ENCODE measurements around the gene PLAGL1.

PLAGL1 gene

DNA sequence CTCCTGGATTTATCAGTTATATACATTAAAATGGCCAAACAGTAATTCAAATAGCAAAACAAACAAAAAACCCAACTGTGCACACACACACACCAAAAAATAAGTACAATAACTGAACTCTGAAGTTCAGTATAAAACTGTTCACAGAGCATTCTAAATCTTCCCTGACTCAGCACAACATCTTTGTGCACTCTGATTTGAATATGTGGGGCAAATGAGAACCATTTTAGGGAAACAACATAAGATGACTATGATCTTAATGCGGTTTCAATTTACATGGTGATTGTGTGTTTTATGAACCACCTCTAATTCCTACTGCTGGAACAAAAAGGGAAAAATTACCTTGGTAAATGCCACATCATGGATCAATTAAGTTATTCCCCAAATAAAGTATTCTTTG lies 41.7 kb downstream of the PLAGL1 start:
- Histone ChIP-seq H4K20me1 (ENCODE audit: insufficient read depth) (no peaks in the 10 kb centered on the region), H3K27me3 (ENCODE audit: insufficient read depth, low read depth) (no peaks in the 10 kb centered on the region), H3K9ac (no peak overlapping the region), H3K36me3 (ENCODE audit: insufficient read depth) (no peaks in the 10 kb centered on the region), H3K4me3 (IDR thresholded peaks at IDR 0.05; ENCODE audit: insufficient read depth, low read depth, low read length) (no peak overlapping the region), H3K4me1 (ENCODE audit: low read depth, poor library complexity, severe bottlenecking) (no peaks in the 10 kb centered on the region), H3K4me2 (no peak overlapping the region), H3K27ac (no peak overlapping the region), H2AFZ (ENCODE audit: low read depth) (no peak overlapping the region), H3K79me2 (ENCODE audit: insufficient read depth, low read depth) (no peaks in the 10 kb centered on the region)
- TF ChIP-seq CTCF (conservative IDR thresholded peaks at IDR 0.05; ENCODE audit: low read depth, low read length): no peak

DNA sequence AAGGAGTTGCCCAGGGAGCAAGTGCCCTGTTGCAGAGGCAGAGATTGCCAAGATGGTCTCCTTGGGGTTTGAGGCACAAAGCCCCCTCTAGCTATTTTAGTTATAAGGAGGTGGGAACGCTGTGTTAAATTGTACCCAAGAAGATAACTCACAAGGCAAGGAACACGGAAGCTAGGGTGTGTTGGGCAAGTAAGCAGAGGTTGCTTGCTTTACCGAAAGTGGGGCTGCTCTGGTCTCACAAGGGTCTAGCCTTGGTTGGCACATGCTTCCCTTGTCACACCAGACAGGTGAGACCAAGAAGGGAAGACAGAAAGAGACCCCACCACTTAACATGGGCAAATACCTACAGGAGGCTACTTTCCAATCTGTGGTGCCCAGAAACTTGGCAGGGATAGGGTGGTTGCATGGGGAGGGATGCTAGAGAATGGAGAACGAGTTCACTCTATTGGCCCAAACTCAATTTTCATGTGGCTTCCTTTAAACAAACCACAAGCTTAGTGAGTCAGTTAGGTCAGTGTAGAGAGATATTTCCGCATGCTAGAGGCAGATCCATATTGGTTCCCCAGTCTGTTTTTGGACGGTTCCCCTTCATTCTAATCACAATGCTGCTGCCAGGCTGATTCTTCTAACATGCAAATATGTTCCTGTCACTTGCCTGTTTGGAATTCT lies 42.4 kb downstream of the PLAGL1 start:
- no peaks in the 10 kb centered on the region for H3K27me3 ChIP-seq (ENCODE audit: insufficient read depth, low read depth)

DNA sequence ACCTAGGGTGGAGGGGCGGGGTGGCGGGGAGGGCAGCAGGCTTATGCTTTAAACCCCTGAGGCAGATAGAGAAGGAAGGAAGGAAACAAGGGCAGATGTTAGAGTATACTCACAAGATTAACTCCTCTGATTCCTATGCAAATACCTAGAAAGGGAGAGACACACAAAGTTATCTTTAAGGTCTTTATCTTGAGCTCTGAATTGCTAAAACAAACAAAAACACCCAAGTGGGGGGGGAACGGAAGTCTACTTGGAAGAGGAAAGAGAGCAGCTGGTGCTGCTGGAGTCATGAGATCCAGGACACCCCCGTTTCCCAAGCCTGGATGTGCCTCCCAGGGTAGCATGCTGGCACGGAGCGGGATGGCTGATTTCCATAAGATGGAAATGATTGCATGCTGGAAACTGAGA lies 43.4 kb downstream of the PLAGL1 start:
- H3K27me3 ChIP-seq (ENCODE audit: insufficient read depth, low read depth): no peaks in the 10 kb centered on the region

More for the DNA sequence above, 42.4 kb downstream of the PLAGL1 start:
- no peak overlapping the region for H3K4me2 ChIP-seq
- no peak overlapping the region for H3K27ac ChIP-seq
- no peaks in the 10 kb centered on the region for H3K4me1 ChIP-seq (ENCODE audit: low read depth, poor library complexity, severe bottlenecking)
- H3K4me3 ChIP-seq (IDR thresholded peaks at IDR 0.05; ENCODE audit: insufficient read depth, low read depth, low read length): no peak overlapping the region
- H3K36me3 ChIP-seq (ENCODE audit: insufficient read depth): no peaks in the 10 kb centered on the region
- H2AFZ ChIP-seq (ENCODE audit: low read depth): no peak overlapping the region
- H3K9ac ChIP-seq: no peak overlapping the region
- TF ChIP-seq CTCF (conservative IDR thresholded peaks at IDR 0.05; ENCODE audit: low read depth, low read length): no peak
- no peaks in the 10 kb centered on the region for H3K79me2 ChIP-seq (ENCODE audit: insufficient read depth, low read depth)
- no peaks in the 10 kb centered on the region for H4K20me1 ChIP-seq (ENCODE audit: insufficient read depth)

DNA sequence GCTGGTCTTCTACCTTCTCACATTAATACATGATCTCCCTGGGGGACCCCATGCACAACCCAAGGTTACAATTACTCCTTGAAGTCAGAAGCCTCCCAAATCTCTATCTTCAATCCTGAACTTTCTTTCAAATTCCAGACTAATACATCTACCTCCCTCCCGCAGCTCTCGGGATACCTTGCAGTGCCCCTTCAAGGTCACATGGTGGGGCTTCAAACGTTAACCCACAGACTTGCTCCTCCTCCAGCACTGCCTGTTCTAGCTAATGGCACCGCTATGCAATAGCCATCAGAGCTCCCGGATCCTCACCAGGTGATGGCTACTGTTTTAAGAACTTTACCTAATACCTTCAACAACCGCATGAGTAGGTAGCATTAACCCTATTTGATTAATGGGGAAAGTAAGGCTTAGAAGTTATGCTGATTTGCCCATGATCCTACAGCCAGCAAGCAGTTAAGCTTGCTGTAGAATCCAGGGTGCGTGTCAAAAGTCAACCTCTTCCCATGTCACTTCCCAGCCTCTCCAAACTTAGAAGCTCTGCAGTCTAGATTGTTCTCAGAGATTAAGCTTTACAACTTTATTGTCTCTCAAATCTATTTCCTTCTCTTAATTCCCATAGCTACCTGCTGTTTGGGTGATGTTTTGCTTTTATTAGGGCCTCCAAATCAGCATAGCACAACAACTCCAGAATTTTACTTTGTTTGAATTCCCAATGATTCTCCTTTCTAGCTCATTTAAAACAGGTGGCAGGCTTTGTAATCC lies 44.7 kb downstream of the PLAGL1 start:
- Histone ChIP-seq H3K36me3 (ENCODE audit: insufficient read depth) (no peaks in the 10 kb centered on the region), H4K20me1 (ENCODE audit: insufficient read depth) (no peaks in the 10 kb centered on the region), H3K4me1 (ENCODE audit: low read depth, poor library complexity, severe bottlenecking) (no peaks in the 10 kb centered on the region), H3K27me3 (ENCODE audit: insufficient read depth, low read depth) (no peaks in the 10 kb centered on the region), H3K9ac (no peak overlapping the region), H3K79me2 (ENCODE audit: insufficient read depth, low read depth) (no peaks in the 10 kb centered on the region), H3K4me3 (IDR thresholded peaks at IDR 0.05; ENCODE audit: insufficient read depth, low read depth, low read length) (no peak overlapping the region), H3K27ac (no peak overlapping the region), H2AFZ (ENCODE audit: low read depth) (no peak overlapping the region), H3K4me2 (no peak overlapping the region)
- no peak for TF ChIP-seq CTCF (conservative IDR thresholded peaks at IDR 0.05; ENCODE audit: low read depth, low read length)

More for the DNA sequence above, 43.4 kb downstream of the PLAGL1 start:
- Histone ChIP-seq H3K79me2 (ENCODE audit: insufficient read depth, low read depth) (no peaks in the 10 kb centered on the region), H3K36me3 (ENCODE audit: insufficient read depth) (no peaks in the 10 kb centered on the region), H3K4me2 (no peak overlapping the region), H3K27ac (no peak overlapping the region), H2AFZ (ENCODE audit: low read depth) (no peak overlapping the region), H3K9ac (no peak overlapping the region), H3K4me3 (IDR thresholded peaks at IDR 0.05; ENCODE audit: insufficient read depth, low read depth, low read length) (no peak overlapping the region), H3K4me1 (ENCODE audit: low read depth, poor library complexity, severe bottlenecking) (no peaks in the 10 kb centered on the region), H4K20me1 (ENCODE audit: insufficient read depth) (no peaks in the 10 kb centered on the region)
- no peak for TF ChIP-seq CTCF (conservative IDR thresholded peaks at IDR 0.05; ENCODE audit: low read depth, low read length)

Data from KMS-11 (cell line).